Measurements from ENCODE around the gene PTPRO.

DNA sequence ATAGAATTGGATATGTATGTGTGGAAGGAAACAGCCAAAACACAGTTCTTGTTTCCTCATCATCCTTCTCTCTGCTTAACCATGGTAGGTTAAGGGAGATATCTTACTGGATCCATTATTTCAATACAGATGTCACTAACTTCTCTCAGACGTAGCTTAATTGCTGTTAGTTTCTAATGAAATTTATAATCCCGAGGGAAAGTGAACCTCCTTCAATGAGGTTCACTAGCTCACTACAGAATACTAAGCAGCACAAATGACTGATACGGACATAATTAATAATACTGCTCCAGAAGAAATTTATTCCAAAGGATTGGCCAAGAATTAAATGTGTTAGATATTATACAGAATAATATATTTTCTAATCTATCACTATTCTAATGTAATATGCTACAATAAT lies 28.6 kb upstream of the PTPRO start:
- TF ChIP-seq, protein P1, sequence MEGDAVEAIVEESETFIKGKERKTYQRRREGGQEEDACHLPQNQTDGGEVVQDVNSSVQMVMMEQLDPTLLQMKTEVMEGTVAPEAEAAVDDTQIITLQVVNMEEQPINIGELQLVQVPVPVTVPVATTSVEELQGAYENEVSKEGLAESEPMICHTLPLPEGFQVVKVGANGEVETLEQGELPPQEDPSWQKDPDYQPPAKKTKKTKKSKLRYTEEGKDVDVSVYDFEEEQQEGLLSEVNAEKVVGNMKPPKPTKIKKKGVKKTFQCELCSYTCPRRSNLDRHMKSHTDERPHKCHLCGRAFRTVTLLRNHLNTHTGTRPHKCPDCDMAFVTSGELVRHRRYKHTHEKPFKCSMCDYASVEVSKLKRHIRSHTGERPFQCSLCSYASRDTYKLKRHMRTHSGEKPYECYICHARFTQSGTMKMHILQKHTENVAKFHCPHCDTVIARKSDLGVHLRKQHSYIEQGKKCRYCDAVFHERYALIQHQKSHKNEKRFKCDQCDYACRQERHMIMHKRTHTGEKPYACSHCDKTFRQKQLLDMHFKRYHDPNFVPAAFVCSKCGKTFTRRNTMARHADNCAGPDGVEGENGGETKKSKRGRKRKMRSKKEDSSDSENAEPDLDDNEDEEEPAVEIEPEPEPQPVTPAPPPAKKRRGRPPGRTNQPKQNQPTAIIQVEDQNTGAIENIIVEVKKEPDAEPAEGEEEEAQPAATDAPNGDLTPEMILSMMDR (IDR thresholded peaks at IDR 0.05; ENCODE audit: low read depth, low read length), result no peak
- no peak for TF ChIP-seq EZH2phosphoT487 (IDR thresholded peaks at IDR 0.05; ENCODE audit: low read depth)
